ENCODE data around the gene HNRNPUL2.
A peak's percentile ranks its signal among the peaks of the same experiment; 100 is the strongest.

HNRNPUL2 gene

GRCh38 chr11:62726156-62726914 lies 922 bp downstream of the HNRNPUL2 start:
- Histone ChIP-seq H3K9me3 (ENCODE audit: control insufficient read depth, insufficient read depth, low read length) (no peaks in the 10 kb centered on the region), H3K27ac (ENCODE audit: low read depth, low read length) (peak overlapping the region; percentile 98), H3K27me3 (ENCODE audit: control insufficient read depth, insufficient read depth, low read length) (no peaks in the 10 kb centered on the region), H3K9ac (ENCODE audit: low read depth, low read length) (peak overlapping the region; percentile 71), H3K4me1 (ENCODE audit: control insufficient read depth, insufficient read depth, low read length) (0 out of 2 replicates have a peak, but pooled peaks cover 9% of the 10 kb centered on the region), H3K4me3 (ENCODE audit: low read depth, low read length) (peak overlapping the region; percentile 88), H3K36me3 (ENCODE audit: control insufficient read depth, insufficient read depth, low read length) (peaks cover 45% of the 10 kb centered on the region)

DNA sequence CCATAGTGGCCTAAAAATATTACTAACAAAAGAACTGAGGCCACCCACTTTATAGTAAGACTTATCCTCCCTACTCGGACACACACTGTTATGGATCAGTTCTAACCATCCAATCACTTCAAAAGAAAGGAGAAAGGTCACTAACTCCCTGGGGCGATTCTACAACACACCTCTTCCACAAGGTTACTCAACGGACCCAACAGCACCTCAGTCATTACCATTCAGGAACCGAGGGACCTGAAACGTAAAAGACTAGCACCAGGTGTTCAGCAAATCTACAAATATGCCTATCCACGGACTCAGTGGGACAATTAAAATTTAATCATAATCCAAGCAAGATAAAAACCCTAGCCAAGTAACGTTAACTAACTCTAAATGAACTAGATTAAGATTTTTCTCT lies 1.6 kb downstream of the HNRNPUL2 start:
- H3K27ac ChIP-seq (ENCODE audit: low read depth, low read length) = peak overlapping the region; percentile 98
- no peaks in the 10 kb centered on the region for H3K27me3 ChIP-seq (ENCODE audit: control insufficient read depth, insufficient read depth, low read length)
- peaks cover 47% of the 10 kb centered on the region for H3K36me3 ChIP-seq (ENCODE audit: control insufficient read depth, insufficient read depth, low read length)
- peak overlapping the region; percentile 71 for H3K9ac ChIP-seq (ENCODE audit: low read depth, low read length)
- H3K4me1 ChIP-seq (ENCODE audit: control insufficient read depth, insufficient read depth, low read length) = 0 out of 2 replicates have a peak, but pooled peaks cover 9% of the 10 kb centered on the region
- no peaks in the 10 kb centered on the region for H3K9me3 ChIP-seq (ENCODE audit: control insufficient read depth, insufficient read depth, low read length)
- H3K4me3 ChIP-seq (ENCODE audit: low read depth, low read length) = peak overlapping the region; percentile 88

DNA sequence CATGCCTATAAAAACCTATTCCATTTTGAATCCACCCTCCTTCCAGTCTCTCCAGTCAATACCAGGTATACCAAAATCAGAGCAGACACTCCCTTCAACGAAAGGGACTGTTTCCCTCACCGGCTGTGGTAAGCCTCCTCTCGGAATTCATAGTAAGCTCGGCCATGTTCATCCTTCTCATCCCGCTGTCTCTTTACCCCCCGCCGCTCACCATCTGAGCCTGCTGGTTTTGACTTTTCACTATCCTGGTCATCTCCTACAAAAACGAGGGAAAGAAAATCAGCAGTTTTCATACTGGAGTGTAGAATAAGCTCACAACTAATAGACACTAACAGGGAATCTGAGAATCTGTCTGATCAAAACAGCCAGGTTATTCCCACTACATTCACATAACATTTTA lies 3.1 kb downstream of the HNRNPUL2 start:
- Histone ChIP-seq H3K9me3 (ENCODE audit: control insufficient read depth, insufficient read depth, low read length) (no peaks in the 10 kb centered on the region), H3K4me1 (ENCODE audit: control insufficient read depth, insufficient read depth, low read length) (0 out of 2 replicates have a peak, but pooled peaks cover 9% of the 10 kb centered on the region), H3K4me3 (ENCODE audit: low read depth, low read length) (no peak overlapping the region), H3K27ac (ENCODE audit: low read depth, low read length) (no peak overlapping the region), H3K36me3 (ENCODE audit: control insufficient read depth, insufficient read depth, low read length) (peaks cover 57% of the 10 kb centered on the region), H3K9ac (ENCODE audit: low read depth, low read length) (no peak overlapping the region), H3K27me3 (ENCODE audit: control insufficient read depth, insufficient read depth, low read length) (no peaks in the 10 kb centered on the region)

- Histone ChIP-seq H3K4me1 (ENCODE audit: control insufficient read depth, insufficient read depth, low read length) (0 out of 2 replicates have a peak, but pooled peaks cover 9% of the 10 kb centered on the region), H3K27ac (ENCODE audit: low read depth, low read length) (no peak overlapping the region), H3K27me3 (ENCODE audit: control insufficient read depth, insufficient read depth, low read length) (no peaks in the 10 kb centered on the region), H3K9ac (ENCODE audit: low read depth, low read length) (no peak overlapping the region), H3K9me3 (ENCODE audit: control insufficient read depth, insufficient read depth, low read length) (no peaks in the 10 kb centered on the region), H3K4me3 (ENCODE audit: low read depth, low read length) (no peak overlapping the region), H3K36me3 (ENCODE audit: control insufficient read depth, insufficient read depth, low read length) (peaks cover 78% of the 10 kb centered on the region)
Measured at GRCh38 chr11:62721994-62722393, 5.3 kb downstream of the HNRNPUL2 start.

- H3K27ac ChIP-seq (ENCODE audit: low read depth, low read length) = no peak overlapping the region
- H3K9me3 ChIP-seq (ENCODE audit: control insufficient read depth, insufficient read depth, low read length) = no peaks in the 10 kb centered on the region
- H3K36me3 ChIP-seq (ENCODE audit: control insufficient read depth, insufficient read depth, low read length) = peaks cover 97% of the 10 kb centered on the region
- no peak overlapping the region for H3K4me3 ChIP-seq (ENCODE audit: low read depth, low read length)
- no peak overlapping the region for H3K9ac ChIP-seq (ENCODE audit: low read depth, low read length)
- H3K4me1 ChIP-seq (ENCODE audit: control insufficient read depth, insufficient read depth, low read length) = peaks cover 4% of the 10 kb centered on the region; the same call in 1 of the 2 replicates
- no peaks in the 10 kb centered on the region for H3K27me3 ChIP-seq (ENCODE audit: control insufficient read depth, insufficient read depth, low read length)
Measured at GRCh38 chr11:62719302-62719978, 7.8 kb downstream of the HNRNPUL2 start.

DNA sequence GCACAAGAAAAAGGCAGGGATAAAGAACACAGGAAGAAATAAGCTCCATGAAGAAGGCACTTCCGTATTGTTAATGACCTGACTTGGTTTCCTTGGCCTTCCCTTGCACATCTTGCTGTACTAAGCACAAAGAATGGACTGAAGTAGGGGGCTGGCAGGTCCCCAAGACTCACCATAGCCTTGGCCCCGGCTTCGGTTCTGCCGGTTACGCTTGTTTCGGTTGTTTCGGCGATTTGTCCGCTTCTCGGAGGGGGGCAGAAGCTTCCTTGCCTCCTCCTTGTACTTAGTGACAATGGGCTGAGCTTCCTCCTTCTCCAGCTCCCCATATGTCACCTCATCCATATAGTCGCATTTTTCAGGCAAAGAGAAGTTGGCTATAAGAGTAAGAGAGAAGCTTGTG lies 10.4 kb downstream of the HNRNPUL2 start:
- H3K9me3 ChIP-seq (ENCODE audit: control insufficient read depth, insufficient read depth, low read length) = no peaks in the 10 kb centered on the region
- no peaks in the 10 kb centered on the region for H3K27me3 ChIP-seq (ENCODE audit: control insufficient read depth, insufficient read depth, low read length)
- no peak overlapping the region for H3K27ac ChIP-seq (ENCODE audit: low read depth, low read length)
- no peak overlapping the region for H3K9ac ChIP-seq (ENCODE audit: low read depth, low read length)
- H3K36me3 ChIP-seq (ENCODE audit: control insufficient read depth, insufficient read depth, low read length) = peaks cover 95% of the 10 kb centered on the region
- H3K4me3 ChIP-seq (ENCODE audit: low read depth, low read length) = no peak overlapping the region
- H3K4me1 ChIP-seq (ENCODE audit: control insufficient read depth, insufficient read depth, low read length) = no peaks in the 10 kb centered on the region; the same call in 1 of the 2 replicates

GRCh38 chr11:62716206-62716605 lies 11.1 kb downstream of the HNRNPUL2 start:
- Histone ChIP-seq H3K9me3 (ENCODE audit: control insufficient read depth, insufficient read depth, low read length) (no peaks in the 10 kb centered on the region), H3K27ac (ENCODE audit: low read depth, low read length) (peak overlapping the region; percentile 7), H3K9ac (ENCODE audit: low read depth, low read length) (no peak overlapping the region), H3K4me3 (ENCODE audit: low read depth, low read length) (no peak overlapping the region), H3K27me3 (ENCODE audit: control insufficient read depth, insufficient read depth, low read length) (no peaks in the 10 kb centered on the region), H3K36me3 (ENCODE audit: control insufficient read depth, insufficient read depth, low read length) (peaks cover 94% of the 10 kb centered on the region), H3K4me1 (ENCODE audit: control insufficient read depth, insufficient read depth, low read length) (no peaks in the 10 kb centered on the region; the same call in 1 of the 2 replicates)

DNA sequence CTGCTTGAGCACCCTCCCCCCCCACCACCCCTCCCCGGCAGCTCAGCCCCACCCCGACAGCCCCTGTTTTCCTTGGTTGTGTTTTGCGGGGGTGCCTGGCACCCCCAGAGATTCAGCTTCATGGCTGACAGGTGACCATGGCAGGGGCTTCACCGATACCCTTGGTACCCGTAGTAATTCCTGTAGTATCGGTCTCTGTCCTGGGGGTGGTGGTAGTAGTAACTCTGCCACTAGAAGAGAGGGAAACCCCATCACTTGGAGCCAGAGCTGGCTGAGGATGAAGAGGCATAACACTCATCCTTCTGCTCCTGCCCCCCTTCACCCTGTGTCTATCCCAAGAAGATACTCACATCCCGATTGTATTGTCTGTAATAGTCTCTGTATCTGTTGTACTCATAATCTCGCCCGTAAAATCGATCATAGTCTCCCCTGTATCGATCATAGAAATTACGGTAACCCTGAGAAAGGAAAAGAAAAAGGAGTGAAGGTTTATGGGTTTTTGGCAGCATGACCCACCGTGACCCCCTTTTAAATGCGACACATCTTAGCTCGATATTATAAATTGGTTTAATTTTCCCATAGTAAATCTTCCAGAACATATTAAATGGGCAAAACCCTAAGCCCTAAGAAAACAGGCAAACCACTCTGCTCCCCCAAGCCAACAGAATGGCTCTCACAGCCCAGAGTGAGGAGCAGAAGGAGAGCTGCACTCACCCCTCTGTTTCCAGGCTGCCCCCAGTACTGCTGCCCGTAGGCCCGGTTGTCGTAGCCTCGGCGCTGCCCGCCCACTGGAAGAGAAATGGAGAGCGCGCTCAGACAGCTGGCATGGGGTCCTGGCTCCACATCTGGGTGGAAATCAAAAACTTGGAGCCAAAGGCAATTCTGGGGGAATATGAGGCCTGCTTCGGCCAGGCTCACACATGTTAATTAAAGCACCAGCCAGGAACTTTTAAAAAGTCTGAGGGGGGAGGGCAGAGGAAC lies 11.8 kb downstream of the HNRNPUL2 start:
- H3K4me1 ChIP-seq (ENCODE audit: control insufficient read depth, insufficient read depth, low read length) = no peaks in the 10 kb centered on the region; the same call in 1 of the 2 replicates
- H3K4me3 ChIP-seq (ENCODE audit: low read depth, low read length) = no peak overlapping the region
- no peak overlapping the region for H3K9ac ChIP-seq (ENCODE audit: low read depth, low read length)
- peak overlapping the region; percentile 7 for H3K27ac ChIP-seq (ENCODE audit: low read depth, low read length)
- no peaks in the 10 kb centered on the region for H3K9me3 ChIP-seq (ENCODE audit: control insufficient read depth, insufficient read depth, low read length)
- H3K36me3 ChIP-seq (ENCODE audit: control insufficient read depth, insufficient read depth, low read length) = peaks cover 93% of the 10 kb centered on the region
- H3K27me3 ChIP-seq (ENCODE audit: control insufficient read depth, insufficient read depth, low read length) = no peaks in the 10 kb centered on the region

DNA sequence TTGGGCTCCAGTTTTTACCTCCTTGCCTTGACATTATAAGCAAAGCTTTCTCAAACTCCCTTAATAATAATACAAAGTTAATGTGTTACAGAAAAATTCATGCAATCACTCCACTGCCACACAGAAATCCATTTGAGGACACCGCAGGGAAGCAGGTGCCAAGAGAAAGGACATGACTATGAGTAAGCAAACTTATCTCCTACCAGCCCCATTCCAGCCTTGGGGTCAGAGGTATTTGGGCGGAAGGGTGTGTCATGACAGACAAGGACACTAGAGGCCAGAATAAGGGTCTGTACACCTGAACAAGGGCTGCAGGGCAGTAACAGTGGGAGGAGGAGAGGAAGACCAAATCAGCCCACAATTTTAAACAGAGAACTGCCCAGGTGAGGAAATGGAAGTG lies 13.9 kb downstream of the HNRNPUL2 start:
- Histone ChIP-seq H3K27me3 (ENCODE audit: control insufficient read depth, insufficient read depth, low read length) (no peaks in the 10 kb centered on the region), H3K4me1 (ENCODE audit: control insufficient read depth, insufficient read depth, low read length) (peaks cover 11% of the 10 kb centered on the region), H3K36me3 (ENCODE audit: control insufficient read depth, insufficient read depth, low read length) (peaks cover 76% of the 10 kb centered on the region), H3K27ac (ENCODE audit: low read depth, low read length) (peak overlapping the region; percentile 74), H3K9me3 (ENCODE audit: control insufficient read depth, insufficient read depth, low read length) (no peaks in the 10 kb centered on the region), H3K4me3 (ENCODE audit: low read depth, low read length) (no peak overlapping the region), H3K9ac (ENCODE audit: low read depth, low read length) (no peak overlapping the region)

DNA sequence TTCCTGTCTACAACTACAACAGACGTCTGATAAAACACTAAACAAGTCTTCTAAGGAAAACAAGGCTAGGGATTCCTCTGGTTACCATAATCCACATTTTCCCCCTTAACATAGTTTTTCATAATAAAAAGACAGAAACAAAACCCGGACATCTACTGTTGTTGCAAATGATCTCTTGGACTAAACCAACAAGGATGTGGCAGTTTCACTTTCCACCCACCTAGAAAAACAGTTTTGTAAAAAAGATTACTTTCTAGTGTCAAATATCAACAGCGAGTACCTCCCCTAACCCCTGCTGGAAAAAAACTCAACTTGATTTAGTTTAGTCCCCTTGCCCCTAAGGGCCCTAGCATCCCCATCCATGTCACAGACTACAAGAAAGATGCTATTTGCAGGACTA lies 14.4 kb downstream of the HNRNPUL2 start:
- peaks cover 71% of the 10 kb centered on the region for H3K36me3 ChIP-seq (ENCODE audit: control insufficient read depth, insufficient read depth, low read length)
- H3K9ac ChIP-seq (ENCODE audit: low read depth, low read length) = no peak overlapping the region

More for the DNA sequence above, 14.4 kb downstream of the HNRNPUL2 start:
- Histone ChIP-seq H3K4me1 (ENCODE audit: control insufficient read depth, insufficient read depth, low read length) (peaks cover 16% of the 10 kb centered on the region), H3K9me3 (ENCODE audit: control insufficient read depth, insufficient read depth, low read length) (no peaks in the 10 kb centered on the region), H3K27me3 (ENCODE audit: control insufficient read depth, insufficient read depth, low read length) (no peaks in the 10 kb centered on the region), H3K27ac (ENCODE audit: low read depth, low read length) (peak overlapping the region; percentile 74), H3K4me3 (ENCODE audit: low read depth, low read length) (no peak overlapping the region)
